Liver (tissue), 3 donors: ENCODE measurements around the gene MED27.

Experiments
- EGR1 ChIP-seq, 2 donors: IDR thresholded peaks; 2 replicates each; pipeline ENCODE4 v1.6.1; 2016 to 2018; ENCODE audit warnings: antibody characterized with exemption in 2 of 2, low read depth in 2 of 2
- HNF4A ChIP-seq, 2 donors: conservative IDR thresholded peaks; 2 replicates each; pipeline ENCODE4 v1.6.1; 2016; ENCODE audit warnings: antibody characterized with exemption in 2 of 2, mild to moderate bottlenecking in 2 of 2
- HNF4G ChIP-seq: IDR thresholded peaks from 2 replicates; pipeline ENCODE4 v1.6.1; 2016; ENCODE audit warnings: antibody characterized with exemption
- JUND ChIP-seq, 2 donors: IDR thresholded peaks; 2 replicates each; pipeline ENCODE4 v1.6.1; 2016; ENCODE audit warnings: antibody characterized with exemption in 2 of 2
- NR2F2 ChIP-seq: IDR thresholded peaks from 2 replicates; pipeline ENCODE4 v1.6.1; 2016; ENCODE audit warnings: antibody characterized with exemption
- RAD21 ChIP-seq, 2 donors: IDR thresholded peaks; 2 replicates each; pipeline ENCODE4 v1.6.1; 2016; ENCODE audit warnings: antibody characterized with exemption in 2 of 2, mild to moderate bottlenecking in 2 of 2
- SP1 ChIP-seq: IDR thresholded peaks from 2 replicates; pipeline ENCODE4 v1.6.1; 2018; ENCODE audit warnings: antibody characterized with exemption, mild to moderate bottlenecking
- YY1 ChIP-seq: IDR thresholded peaks from 2 replicates; pipeline ENCODE4 v1.6.1; 2016; ENCODE audit warnings: antibody characterized with exemption, mild to moderate bottlenecking
- TF ChIP-seq, protein P1 (sequence below): fragments of 150-350 bp; IDR thresholded peaks from 2 replicates; pipeline ENCODE4 v1.5.1; 2017; ENCODE audit warnings: improper control_type of control experiment, low read depth, low read length; ENCODE audit not compliant: missing input control
- TF ChIP-seq, protein P2 (sequence below): IDR thresholded peaks from 2 replicates; pipeline ENCODE4 v1.6.1; 2016; ENCODE audit warnings: antibody characterized with exemption
- TF ChIP-seq, protein P3 (sequence below): IDR thresholded peaks from 2 replicates; pipeline ENCODE4 v1.6.1; 2016; ENCODE audit warnings: antibody characterized with exemption
- donor health status: healthy.
- donor health status: healthy.

DNA sequence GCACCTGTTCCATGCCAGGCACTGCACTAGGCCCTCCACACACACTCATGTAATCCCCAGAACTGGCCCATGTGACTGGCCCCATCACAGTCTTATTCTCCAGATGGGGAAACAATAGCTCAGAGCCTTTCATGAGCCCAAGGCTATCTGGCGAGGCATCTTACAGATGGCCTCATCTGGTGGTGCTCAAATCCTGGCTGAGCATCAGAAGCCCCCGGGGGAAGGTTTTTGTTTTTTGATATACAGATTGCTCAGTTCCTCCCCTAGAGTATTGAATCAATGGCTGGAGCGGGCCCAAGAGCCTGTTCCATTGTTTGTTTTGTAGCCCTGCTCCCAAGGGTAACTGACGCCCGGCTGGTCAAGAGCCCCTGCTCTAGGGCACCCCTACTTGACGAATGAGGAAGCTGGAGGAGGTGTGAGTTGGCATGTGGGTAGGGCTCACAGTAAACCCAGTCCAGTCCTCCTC is 194.5 kb downstream of the MED27 start:
- TF ChIP-seq HNF4G: no peak
- TF ChIP-seq, protein P1, sequence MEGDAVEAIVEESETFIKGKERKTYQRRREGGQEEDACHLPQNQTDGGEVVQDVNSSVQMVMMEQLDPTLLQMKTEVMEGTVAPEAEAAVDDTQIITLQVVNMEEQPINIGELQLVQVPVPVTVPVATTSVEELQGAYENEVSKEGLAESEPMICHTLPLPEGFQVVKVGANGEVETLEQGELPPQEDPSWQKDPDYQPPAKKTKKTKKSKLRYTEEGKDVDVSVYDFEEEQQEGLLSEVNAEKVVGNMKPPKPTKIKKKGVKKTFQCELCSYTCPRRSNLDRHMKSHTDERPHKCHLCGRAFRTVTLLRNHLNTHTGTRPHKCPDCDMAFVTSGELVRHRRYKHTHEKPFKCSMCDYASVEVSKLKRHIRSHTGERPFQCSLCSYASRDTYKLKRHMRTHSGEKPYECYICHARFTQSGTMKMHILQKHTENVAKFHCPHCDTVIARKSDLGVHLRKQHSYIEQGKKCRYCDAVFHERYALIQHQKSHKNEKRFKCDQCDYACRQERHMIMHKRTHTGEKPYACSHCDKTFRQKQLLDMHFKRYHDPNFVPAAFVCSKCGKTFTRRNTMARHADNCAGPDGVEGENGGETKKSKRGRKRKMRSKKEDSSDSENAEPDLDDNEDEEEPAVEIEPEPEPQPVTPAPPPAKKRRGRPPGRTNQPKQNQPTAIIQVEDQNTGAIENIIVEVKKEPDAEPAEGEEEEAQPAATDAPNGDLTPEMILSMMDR: no peak
- no peak for TF ChIP-seq RAD21 (IDR thresholded peaks at IDR 0.05)
- no peak for TF ChIP-seq EGR1 (IDR thresholded peaks at IDR 0.05; ENCODE audit: low read depth in 2 of 2)
- TF ChIP-seq YY1: no peak
- TF ChIP-seq JUND (IDR thresholded peaks at IDR 0.05): no peak
- TF ChIP-seq NR2F2: no peak
- TF ChIP-seq HNF4A (conservative IDR thresholded peaks at IDR 0.05): no peak
- TF ChIP-seq SP1: no peak
- TF ChIP-seq, protein P2, sequence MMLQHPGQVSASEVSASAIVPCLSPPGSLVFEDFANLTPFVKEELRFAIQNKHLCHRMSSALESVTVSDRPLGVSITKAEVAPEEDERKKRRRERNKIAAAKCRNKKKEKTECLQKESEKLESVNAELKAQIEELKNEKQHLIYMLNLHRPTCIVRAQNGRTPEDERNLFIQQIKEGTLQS: no peak
- TF ChIP-seq, protein P3, sequence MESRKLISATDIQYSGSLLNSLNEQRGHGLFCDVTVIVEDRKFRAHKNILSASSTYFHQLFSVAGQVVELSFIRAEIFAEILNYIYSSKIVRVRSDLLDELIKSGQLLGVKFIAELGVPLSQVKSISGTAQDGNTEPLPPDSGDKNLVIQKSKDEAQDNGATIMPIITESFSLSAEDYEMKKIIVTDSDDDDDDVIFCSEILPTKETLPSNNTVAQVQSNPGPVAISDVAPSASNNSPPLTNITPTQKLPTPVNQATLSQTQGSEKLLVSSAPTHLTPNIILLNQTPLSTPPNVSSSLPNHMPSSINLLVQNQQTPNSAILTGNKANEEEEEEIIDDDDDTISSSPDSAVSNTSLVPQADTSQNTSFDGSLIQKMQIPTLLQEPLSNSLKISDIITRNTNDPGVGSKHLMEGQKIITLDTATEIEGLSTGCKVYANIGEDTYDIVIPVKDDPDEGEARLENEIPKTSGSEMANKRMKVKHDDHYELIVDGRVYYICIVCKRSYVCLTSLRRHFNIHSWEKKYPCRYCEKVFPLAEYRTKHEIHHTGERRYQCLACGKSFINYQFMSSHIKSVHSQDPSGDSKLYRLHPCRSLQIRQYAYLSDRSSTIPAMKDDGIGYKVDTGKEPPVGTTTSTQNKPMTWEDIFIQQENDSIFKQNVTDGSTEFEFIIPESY: no peak
